K562 (cell line): ENCODE results near the gene TRABD2B. TPM values are rescaled to one million over a fixed set of nuclear protein-coding genes. Genes with fewer than 3 reads are reported as not detected.

Experiments
- ATAC-seq: fragments of 200-7000 bp; cut with Tn5 transposase; 3 replicates; pipeline ENCODE4 v1.9.1; 2020; ENCODE audit warnings: moderate library complexity
- BruUV-seq: library from RNA; stranded (reverse); fragments of 400-500 nt; replicated peaks from 2 replicates; lab custom pipeline; 2021; lab: Mats Ljungman, UMichigan
- CTCF ChIA-PET: fragments of 300-600 bp; formaldehyde crosslinking; extraction: SDS; loops from one replicate; lab custom pipeline; 2021; ENCODE audit warnings: low intra/inter-chr PET ratio; lab: Yijun Ruan, JAX
- POLR2A ChIA-PET: fragments of 300-600, 350-650 bp; sonication (Branson Sonifier 250); formaldehyde crosslinking; extraction: SDS; loops from one replicate; lab custom pipeline; 2021; ENCODE audit warnings: antibody characterized with exemption, inconsistent platforms; lab: Yijun Ruan, JAX
- DNase-seq, 4 experiments: peaks; one replicate each; pipeline versions ENCODE4 v3.0.0 to v3.0.0-alpha.2; 2011 to 2018; ENCODE audit warnings: low spot score in 3 of 4, mixed read lengths in 3 of 4; ENCODE audit errors: extremely low read depth in 1 of 4
- FAIRE-seq: peaks from 2 replicates; lab custom pipeline; 2011; peaks lifted over from hg19 to GRCh38; lab: Jason Lieb, UNC
- H2AFZ ChIP-seq: 2 replicates; pipeline ENCODE4 v1.6.0; 2011; ENCODE audit warnings: low read depth, low read length, control low read depth, inconsistent platforms
- H3K27ac ChIP-seq: fragments of 200-600 bp; 3 replicates; pipeline ENCODE4 v1.8.0; 2011; ENCODE audit warnings: low read depth, mild to moderate bottlenecking, control low read depth, inconsistent platforms, low read length, moderate library complexity, mixed read lengths; ENCODE audit errors: extremely low read depth
- H3K27me3 ChIP-seq, 2 experiments: fragments of 300-600 bp in 1 of 2; 2 replicates in 1 of 2; 3 replicates in 1 of 2; pipeline versions ENCODE4 v1.6.0 to v1.8.0; 2011; ENCODE audit warnings: inconsistent platforms in 2 of 2, low read length in 2 of 2, mild to moderate bottlenecking in 1 of 2, mixed read lengths in 1 of 2, moderate library complexity in 1 of 2; ENCODE audit not compliant: control insufficient read depth in 2 of 2, insufficient read depth in 2 of 2
- H3K36me3 ChIP-seq: fragments of 300-600 bp; 3 replicates; pipeline ENCODE4 v1.8.0; 2011; ENCODE audit warnings: mild to moderate bottlenecking, low read length, inconsistent platforms; ENCODE audit not compliant: control insufficient read depth, insufficient read depth
- H3K4me1 ChIP-seq, 2 experiments: fragments of 200-600 bp in 1 of 2; replicated peaks in 1 of 2; 2 replicates in 1 of 2; 3 replicates in 1 of 2; pipeline versions ENCODE4 v1.5.1 to v1.8.0; 2011; ENCODE audit warnings: inconsistent platforms in 2 of 2, low read length in 2 of 2, mild to moderate bottlenecking in 1 of 2, mixed read lengths in 1 of 2, moderate library complexity in 1 of 2; ENCODE audit not compliant: control insufficient read depth in 2 of 2, insufficient read depth in 2 of 2
- H3K4me2 ChIP-seq: 2 replicates; pipeline ENCODE4 v1.6.1; 2011; ENCODE audit warnings: low read length, control low read depth, inconsistent platforms, mixed read lengths; ENCODE audit not compliant: insufficient read depth
- H3K4me3 ChIP-seq: fragments of 200-600 bp; sonication (generic), shearing (Covaris generic); 2 replicates; pipeline ENCODE4 v1.5.1; 2016; ENCODE audit warnings: control low read depth, inconsistent platforms
- H3K79me2 ChIP-seq: fragments of 200-600 bp; 3 replicates; pipeline ENCODE4 v1.8.0; 2011; ENCODE audit warnings: low read length, inconsistent platforms; ENCODE audit not compliant: control insufficient read depth, insufficient read depth
- H3K9ac ChIP-seq, 2 experiments: 2 replicates each; pipeline versions ENCODE4 v1.6.0 to v1.6.1; 2011; ENCODE audit warnings: low read depth in 2 of 2, low read length in 2 of 2, control low read depth in 1 of 2, inconsistent platforms in 1 of 2, mild to moderate bottlenecking in 1 of 2, mixed read lengths in 1 of 2; ENCODE audit not compliant: insufficient read depth in 1 of 2
- H3K9me1 ChIP-seq: one replicate; pipeline ENCODE4 v1.6.0; 2011; ENCODE audit warnings: inconsistent platforms, mild to moderate bottlenecking, low read length, moderate library complexity; ENCODE audit not compliant: control insufficient read depth, insufficient read depth
- H3K9me3 ChIP-seq: replicated peaks from 2 replicates; pipeline ENCODE4 v1.5.1; 2011; ENCODE audit warnings: low read depth, low read length, inconsistent platforms; ENCODE audit not compliant: control insufficient read depth, insufficient read depth
- H4K20me1 ChIP-seq: replicated peaks from 2 replicates; pipeline ENCODE4 v1.6.1; 2011; ENCODE audit warnings: low read length, inconsistent platforms, mixed read lengths; ENCODE audit not compliant: control insufficient read depth, insufficient read depth
- CHD7 ChIP-seq: fragments of 200-600 bp; sonication (generic); IDR thresholded peaks from one replicate; pipeline ENCODE4 v1.6.1; 2012; ENCODE audit warnings: mild to moderate bottlenecking, low read depth, low read length, inconsistent platforms
- DPF2 ChIP-seq: fragments of 450-650 bp; IDR thresholded peaks from 2 replicates; pipeline ENCODE4 v1.6.1; 2016
- HDGF ChIP-seq: fragments of 450-650 bp; IDR thresholded peaks from 2 replicates; pipeline ENCODE4 v1.6.1; 2016
- HLTF ChIP-seq: fragments of 450-650 bp; IDR thresholded peaks from 2 replicates; pipeline ENCODE4 v1.6.1; 2016
- NRF1 ChIP-seq, 2 experiments: fragments of 450-650 bp; IDR thresholded peaks in 1 of 2; conservative IDR thresholded peaks in 1 of 2; 2 replicates each; pipeline ENCODE4 v1.6.1; 2014; ENCODE audit warnings: mild to moderate bottlenecking in 2 of 2
- PHTF2 ChIP-seq: fragments of 250-450 bp; sonication (Bioruptor Pico); IDR thresholded peaks from 2 replicates; pipeline ENCODE4 v1.5.0; 2021; ENCODE audit warnings: mild to moderate bottlenecking
- PURB ChIP-seq: sonication (generic); formaldehyde crosslinking; IDR thresholded peaks from 2 replicates; pipeline ENCODE4 v1.9.0; 2021; ENCODE audit warnings: low read depth, mild to moderate bottlenecking, missing genetic modification reagents
- ZNF253 ChIP-seq: fragments of 250-450 bp; sonication (Bioruptor Pico); conservative IDR thresholded peaks from 2 replicates; pipeline ENCODE4 v1.6.1; 2021; ENCODE audit warnings: mild to moderate bottlenecking
- ZNF395 ChIP-seq: fragments of 200-800 bp; sonication (Bioruptor generic); IDR thresholded peaks from 2 replicates; pipeline ENCODE4 v1.6.1; 2017; ENCODE audit warnings: missing genetic modification characterization, missing compliant biosample characterization
- ZNF584 ChIP-seq: fragments of 200-800 bp; sonication (Bioruptor generic); IDR thresholded peaks from 2 replicates; pipeline ENCODE4 v1.6.1; 2016; ENCODE audit warnings: low read depth, mild to moderate bottlenecking, missing genetic modification characterization, missing compliant biosample characterization
- WGBS: fragments of 100-300 bp; shearing (Covaris generic); methylation state at CpG from one replicate; pipeline ENCODE4 v1.1.6; 2016; ENCODE audit warnings: low coverage, mixed read lengths; ENCODE audit not compliant: insufficient coverage; ENCODE audit errors: missing lambda C conversion rate; 5-methylcytosine and 5-hydroxymethylcytosine counted together
- in situ Hi-C: fragments of 300-500 bp; cut with MboI; formaldehyde crosslinking; loops from 4 replicates; pipeline ENCODE4 v1.15.0; 2018; ENCODE audit warnings: inconsistent platforms, mixed read lengths
- intact Hi-C: fragments of 100-400 bp; cut with micrococcal nuclease; formaldehyde crosslinking; loops from 2 replicates; pipeline ENCODE4 v1.14.2; 2022
- polyA plus RNA-seq, 8 experiments: library from polyadenylated mRNA; depleted of rRNA in 4 of 8; stranded (reverse) in 5 of 8; unstranded in 3 of 8; fragments of >200 nt; fragmentation: Nextera tagmentation in 2 of 8; fragmentation: Illumina TruSeq in 1 of 8; extraction: Ambion mirVana in 2 of 8; extraction: Trizol in 1 of 8; gene quantifications; 2 replicates each; pipeline versions ENCODE4 v1.2.1 to v1.2.3, GENCODE V29; 2011 to 2014; ENCODE audit warnings: inconsistent platforms in 1 of 8, missing spikeins in 1 of 8
- total RNA-seq, 7 experiments: library from RNA; depleted of rRNA in 6 of 7; stranded (reverse); fragments of >200 nt in 6 of 7; fragmentation: Illumina TruSeq in 2 of 7; extraction: Trizol in 2 of 7; gene quantifications; 2 replicates each; pipeline versions ENCODE4 v1.2.1 to v1.2.3, GENCODE V29; 2011 to 2021; ENCODE audit warnings: low replicate concordance in 1 of 7

TRABD2B gene
- total and polyA plus RNA-seq, 9 of the 15 experiments (the other 6 are each of a cell fraction or from before 2014, with no cell fraction given), result not detected

- POLR2A ChIA-PET, result interaction anchor here (0.6 to 1.8 kb wide), 2 partner anchors 18 to 166 kb away, joined by 3 to 5 read pairs; no protein-coding TSS in a partner anchor
- no peak for TF ChIP-seq PHTF2 (CRISPR knock-in tag)
- no peak for TF ChIP-seq HDGF
- no peak for TF ChIP-seq CHD7
- no peak for TF ChIP-seq ZNF253
- no peak for TF ChIP-seq DPF2
- TF ChIP-seq HLTF, result no peak
- TF ChIP-seq ZNF584, result no peak
- TF ChIP-seq PURB (CRISPR knock-in tag), result no peak
- TF ChIP-seq ZNF395 (CRISPR knock-in tag), result no peak
- no peak for TF ChIP-seq NRF1 (conservative IDR thresholded peaks at IDR 0.05 in 1 of 2, IDR thresholded peaks at IDR 0.05 in 1 of 2)
These were observed 211.5 kb downstream of the TRABD2B start for GRCh38 chr1:47785561-47786271.

More at GRCh38 chr1:47785561-47786271, 211.5 kb downstream of the TRABD2B start:
- in situ Hi-C loops (no loop called here), intact Hi-C loops (no loop called here)
- DNase-seq (peak in 1 of 4 experiments; percentile 32), FAIRE-seq (no peak), ATAC-seq (peak; percentile 77)
- Histone ChIP-seq H3K4me2 (no peak overlapping the region), H4K20me1 (peaks cover 5% of the 10 kb centered on the region; the same call in 1 of the 2 replicates), H3K27ac (no peak overlapping the region), H3K79me2 (no peaks in the 10 kb centered on the region), H3K9me1 (peaks cover 2% of the 10 kb centered on the region), H3K9ac (no peak overlapping the region), H3K9me3 (no peaks in the 10 kb centered on the region), H3K36me3 (no peaks in the 10 kb centered on the region), H3K4me3 (no peak overlapping the region), H2AFZ (no peak overlapping the region), H3K4me1 (no peaks in the 10 kb centered on the region), H3K27me3 (peaks cover 0 to 35% of the 10 kb centered on the region in 2 experiments; a peak in 1 of 5 replicates)
- CTCF ChIA-PET, result interaction anchor here (0.6 kb wide), 1 partner anchor 416 kb away, joined by 3 read pairs; no protein-coding TSS in a partner anchor
- 0% methylated on average over 10 of the region's 10 CpGs for WGBS
- BruUV-seq, result no TSS peak
